ENCODE results near the gene GPHA2.
A peak's percentile ranks its signal among the peaks of the same experiment; 100 is the strongest.

GPHA2 gene

GRCh38 chr11:64898076-64898445 lies 37.6 kb downstream of the GPHA2 start:
- H2AFZ ChIP-seq (ENCODE audit: low read depth, low read length) = no peak overlapping the region
- H3K4me1 ChIP-seq (ENCODE audit: low read length) = peaks cover 40% of the 10 kb centered on the region
- no peaks in the 10 kb centered on the region for H3K79me2 ChIP-seq (ENCODE audit: low read length)
- H3K36me3 ChIP-seq (replicated peaks; ENCODE audit: low read depth, low read length) = peaks cover 4% of the 10 kb centered on the region
- no peaks in the 10 kb centered on the region for H4K20me1 ChIP-seq (ENCODE audit: insufficient read depth, low read length)
- no peak overlapping the region for H3K9ac ChIP-seq (ENCODE audit: low read length)
- no peak overlapping the region for H3K4me3 ChIP-seq (ENCODE audit: low read length)
- H3K9me3 ChIP-seq (ENCODE audit: insufficient read depth, low read length) = no peaks in the 10 kb centered on the region
- TF ChIP-seq EZH2phosphoT487 (IDR thresholded peaks at IDR 0.05; ENCODE audit: low read depth) (no peak), CTCF (IDR thresholded peaks at IDR 0.05; ENCODE audit: low read depth, low read length) (no peak)
- no peaks in the 10 kb centered on the region for H3K27me3 ChIP-seq (ENCODE audit: low read depth, low read length)
- H3K4me2 ChIP-seq (ENCODE audit: low read length) = no peak overlapping the region
- H3K27ac ChIP-seq (ENCODE audit: low read length) = no peak overlapping the region

- Histone ChIP-seq H3K27me3 (ENCODE audit: low read depth, low read length) (no peaks in the 10 kb centered on the region), H2AFZ (ENCODE audit: low read depth, low read length) (no peak overlapping the region), H3K36me3 (replicated peaks; ENCODE audit: low read depth, low read length) (peaks cover 4% of the 10 kb centered on the region), H4K20me1 (ENCODE audit: insufficient read depth, low read length) (no peaks in the 10 kb centered on the region), H3K4me3 (ENCODE audit: low read length) (no peak overlapping the region), H3K9ac (ENCODE audit: low read length) (no peak overlapping the region), H3K4me2 (ENCODE audit: low read length) (no peak overlapping the region), H3K4me1 (ENCODE audit: low read length) (peaks cover 43% of the 10 kb centered on the region), H3K27ac (ENCODE audit: low read length) (no peak overlapping the region), H3K79me2 (ENCODE audit: low read length) (no peaks in the 10 kb centered on the region), H3K9me3 (ENCODE audit: insufficient read depth, low read length) (no peaks in the 10 kb centered on the region)
- no peak for TF ChIP-seq CTCF (IDR thresholded peaks at IDR 0.05; ENCODE audit: low read depth, low read length)
- no peak for TF ChIP-seq EZH2phosphoT487 (IDR thresholded peaks at IDR 0.05; ENCODE audit: low read depth)
Observed at GRCh38 chr11:64897381-64898075, 38.2 kb downstream of the GPHA2 start.

GRCh38 chr11:64896448-64897022 lies 39.2 kb downstream of the GPHA2 start:
- no peak for TF ChIP-seq EZH2phosphoT487 (IDR thresholded peaks at IDR 0.05; ENCODE audit: low read depth)
- TF ChIP-seq CTCF (IDR thresholded peaks at IDR 0.05; ENCODE audit: low read depth, low read length) = no peak
- H3K4me2 ChIP-seq (ENCODE audit: low read length) = no peak overlapping the region
- H3K27ac ChIP-seq (ENCODE audit: low read length) = no peak overlapping the region
- no peaks in the 10 kb centered on the region for H4K20me1 ChIP-seq (ENCODE audit: insufficient read depth, low read length)
- no peak overlapping the region for H3K4me3 ChIP-seq (ENCODE audit: low read length)
- no peaks in the 10 kb centered on the region for H3K79me2 ChIP-seq (ENCODE audit: low read length)
- no peak overlapping the region for H2AFZ ChIP-seq (ENCODE audit: low read depth, low read length)
- H3K9ac ChIP-seq (ENCODE audit: low read length) = no peak overlapping the region
- H3K27me3 ChIP-seq (ENCODE audit: low read depth, low read length) = no peaks in the 10 kb centered on the region
- H3K36me3 ChIP-seq (replicated peaks; ENCODE audit: low read depth, low read length) = peaks cover 4% of the 10 kb centered on the region
- no peaks in the 10 kb centered on the region for H3K9me3 ChIP-seq (ENCODE audit: insufficient read depth, low read length)
- peaks cover 43% of the 10 kb centered on the region for H3K4me1 ChIP-seq (ENCODE audit: low read length)

DNA sequence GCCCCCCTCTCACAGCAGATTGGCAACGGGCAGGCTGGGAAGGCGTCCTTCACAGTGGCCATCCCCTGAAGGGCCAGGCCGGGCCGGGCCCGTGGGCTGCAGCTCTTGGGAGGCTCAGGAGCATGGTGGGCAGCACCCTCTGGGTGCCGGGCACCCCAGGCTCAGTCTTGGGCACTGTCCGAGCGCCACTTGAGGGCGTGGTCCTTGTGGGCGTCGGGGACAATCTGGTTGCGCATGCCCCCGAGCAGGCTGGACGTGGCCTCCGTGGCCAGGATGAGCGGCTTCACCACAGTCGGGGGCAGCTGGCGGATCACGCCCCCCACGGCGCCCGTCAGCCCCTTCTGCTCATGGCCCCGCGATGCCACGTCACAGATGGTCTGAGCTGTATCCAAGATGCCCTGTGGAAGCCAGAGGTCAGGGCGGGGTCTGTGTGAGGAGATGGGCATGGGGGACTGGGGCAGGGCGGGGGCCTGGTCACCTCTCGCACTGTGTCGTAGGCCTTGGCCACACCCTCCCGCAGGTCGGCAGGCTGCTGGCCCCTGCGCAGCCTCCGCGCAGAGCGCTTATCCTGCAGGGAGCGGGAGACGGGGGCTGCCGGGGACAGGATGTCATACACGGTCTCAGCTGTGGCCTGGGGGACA lies 40.8 kb downstream of the GPHA2 start:
- Histone ChIP-seq H3K4me2 (ENCODE audit: low read length) (peak overlapping the region; percentile 15; the same call in 1 of the 2 replicates), H3K9ac (ENCODE audit: low read length) (no peak overlapping the region), H3K36me3 (replicated peaks; ENCODE audit: low read depth, low read length) (peaks cover 4% of the 10 kb centered on the region), H4K20me1 (ENCODE audit: insufficient read depth, low read length) (no peaks in the 10 kb centered on the region), H3K27me3 (ENCODE audit: low read depth, low read length) (no peaks in the 10 kb centered on the region), H3K27ac (ENCODE audit: low read length) (no peak overlapping the region), H3K4me1 (ENCODE audit: low read length) (peaks cover 34% of the 10 kb centered on the region), H3K4me3 (ENCODE audit: low read length) (no peak overlapping the region), H3K9me3 (ENCODE audit: insufficient read depth, low read length) (no peaks in the 10 kb centered on the region), H3K79me2 (ENCODE audit: low read length) (no peaks in the 10 kb centered on the region), H2AFZ (ENCODE audit: low read depth, low read length) (no peak overlapping the region)
- TF ChIP-seq EZH2phosphoT487 (IDR thresholded peaks at IDR 0.05; ENCODE audit: low read depth) (no peak), CTCF (IDR thresholded peaks at IDR 0.05; ENCODE audit: low read depth, low read length) (no peak)
